Measurements from ENCODE around the gene HOXB3.

The HOXB3 gene

GRCh38 chr17:48547808-48548522 lies 42.1 kb downstream of the HOXB3 start (continued):
- TF ChIP-seq YY1 (tag by site-specific recombination; IDR thresholded peaks at IDR 0.05), result 0 out of 2 replicates have a peak, but pooled peaks have one; percentile 28
- no peak for TF ChIP-seq ZNF23 (tag by site-specific recombination; IDR thresholded peaks at IDR 0.05; ENCODE audit: borderline replicate concordance)
- TF ChIP-seq BCL11A (tag by site-specific recombination; IDR thresholded peaks at IDR 0.05; ENCODE audit: low read depth), result no peak
- TF ChIP-seq, protein P1, sequence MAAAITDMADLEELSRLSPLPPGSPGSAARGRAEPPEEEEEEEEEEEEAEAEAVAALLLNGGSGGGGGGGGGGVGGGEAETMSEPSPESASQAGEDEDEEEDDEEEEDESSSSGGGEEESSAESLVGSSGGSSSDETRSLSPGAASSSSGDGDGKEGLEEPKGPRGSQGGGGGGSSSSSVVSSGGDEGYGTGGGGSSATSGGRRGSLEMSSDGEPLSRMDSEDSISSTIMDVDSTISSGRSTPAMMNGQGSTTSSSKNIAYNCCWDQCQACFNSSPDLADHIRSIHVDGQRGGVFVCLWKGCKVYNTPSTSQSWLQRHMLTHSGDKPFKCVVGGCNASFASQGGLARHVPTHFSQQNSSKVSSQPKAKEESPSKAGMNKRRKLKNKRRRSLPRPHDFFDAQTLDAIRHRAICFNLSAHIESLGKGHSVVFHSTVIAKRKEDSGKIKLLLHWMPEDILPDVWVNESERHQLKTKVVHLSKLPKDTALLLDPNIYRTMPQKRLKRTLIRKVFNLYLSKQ (tag by site-specific recombination; IDR thresholded peaks at IDR 0.05; ENCODE audit: borderline replicate concordance), result no peak
- TF ChIP-seq, protein P2, sequence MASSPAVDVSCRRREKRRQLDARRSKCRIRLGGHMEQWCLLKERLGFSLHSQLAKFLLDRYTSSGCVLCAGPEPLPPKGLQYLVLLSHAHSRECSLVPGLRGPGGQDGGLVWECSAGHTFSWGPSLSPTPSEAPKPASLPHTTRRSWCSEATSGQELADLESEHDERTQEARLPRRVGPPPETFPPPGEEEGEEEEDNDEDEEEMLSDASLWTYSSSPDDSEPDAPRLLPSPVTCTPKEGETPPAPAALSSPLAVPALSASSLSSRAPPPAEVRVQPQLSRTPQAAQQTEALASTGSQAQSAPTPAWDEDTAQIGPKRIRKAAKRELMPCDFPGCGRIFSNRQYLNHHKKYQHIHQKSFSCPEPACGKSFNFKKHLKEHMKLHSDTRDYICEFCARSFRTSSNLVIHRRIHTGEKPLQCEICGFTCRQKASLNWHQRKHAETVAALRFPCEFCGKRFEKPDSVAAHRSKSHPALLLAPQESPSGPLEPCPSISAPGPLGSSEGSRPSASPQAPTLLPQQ (tag by site-specific recombination; IDR thresholded peaks at IDR 0.05), result no peak
- TF ChIP-seq, protein P3, sequence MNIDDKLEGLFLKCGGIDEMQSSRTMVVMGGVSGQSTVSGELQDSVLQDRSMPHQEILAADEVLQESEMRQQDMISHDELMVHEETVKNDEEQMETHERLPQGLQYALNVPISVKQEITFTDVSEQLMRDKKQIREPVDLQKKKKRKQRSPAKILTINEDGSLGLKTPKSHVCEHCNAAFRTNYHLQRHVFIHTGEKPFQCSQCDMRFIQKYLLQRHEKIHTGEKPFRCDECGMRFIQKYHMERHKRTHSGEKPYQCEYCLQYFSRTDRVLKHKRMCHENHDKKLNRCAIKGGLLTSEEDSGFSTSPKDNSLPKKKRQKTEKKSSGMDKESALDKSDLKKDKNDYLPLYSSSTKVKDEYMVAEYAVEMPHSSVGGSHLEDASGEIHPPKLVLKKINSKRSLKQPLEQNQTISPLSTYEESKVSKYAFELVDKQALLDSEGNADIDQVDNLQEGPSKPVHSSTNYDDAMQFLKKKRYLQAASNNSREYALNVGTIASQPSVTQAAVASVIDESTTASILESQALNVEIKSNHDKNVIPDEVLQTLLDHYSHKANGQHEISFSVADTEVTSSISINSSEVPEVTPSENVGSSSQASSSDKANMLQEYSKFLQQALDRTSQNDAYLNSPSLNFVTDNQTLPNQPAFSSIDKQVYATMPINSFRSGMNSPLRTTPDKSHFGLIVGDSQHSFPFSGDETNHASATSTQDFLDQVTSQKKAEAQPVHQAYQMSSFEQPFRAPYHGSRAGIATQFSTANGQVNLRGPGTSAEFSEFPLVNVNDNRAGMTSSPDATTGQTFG (tag by site-specific recombination; IDR thresholded peaks at IDR 0.05; ENCODE audit: borderline replicate concordance), result no peak
- TF ChIP-seq ZNF585B (tag by site-specific recombination; IDR thresholded peaks at IDR 0.05), result no peak
- no peak; the same call in 1 of the 2 replicates for TF ChIP-seq OSR2 (tag by site-specific recombination; IDR thresholded peaks at IDR 0.05)
- TF ChIP-seq KLF7 (tag by site-specific recombination; IDR thresholded peaks at IDR 0.05; ENCODE audit: borderline replicate concordance), result no peak
- peak; percentile 84 for TF ChIP-seq WT1 (tag by site-specific recombination; IDR thresholded peaks at IDR 0.05)
- peak; percentile 65; the same call in 1 of the 2 replicates for TF ChIP-seq OVOL3 (tag by site-specific recombination; IDR thresholded peaks at IDR 0.05)
- 0 out of 2 replicates have a peak, but pooled peaks have one; percentile 50 for TF ChIP-seq ZNF610 (tag by site-specific recombination; IDR thresholded peaks at IDR 0.05; ENCODE audit: borderline replicate concordance)
- peak; percentile 38 for TF ChIP-seq SP3 (tag by site-specific recombination; IDR thresholded peaks at IDR 0.05)
- 0 out of 2 replicates have a peak, but pooled peaks have one; percentile 37 for TF ChIP-seq ZSCAN16 (tag by site-specific recombination; IDR thresholded peaks at IDR 0.05)
- peak; percentile 81 for TF ChIP-seq SP7 (tag by site-specific recombination; IDR thresholded peaks at IDR 0.05)
- no peak for TF ChIP-seq KLF8 (tag by site-specific recombination; IDR thresholded peaks at IDR 0.05)
- no peak for TF ChIP-seq ZNF114 (tag by site-specific recombination; IDR thresholded peaks at IDR 0.05)
- TF ChIP-seq TSHZ1 (tag by site-specific recombination; IDR thresholded peaks at IDR 0.05; ENCODE audit: borderline replicate concordance), result no peak
- TF ChIP-seq KLF9 (tag by site-specific recombination; IDR thresholded peaks at IDR 0.05; ENCODE audit: low read depth), result no peak
- TF ChIP-seq ZNF2 (tag by site-specific recombination; IDR thresholded peaks at IDR 0.05), result peak; percentile 79; the same call in 1 of the 2 replicates
- TF ChIP-seq RBAK (tag by site-specific recombination; IDR thresholded peaks at IDR 0.05), result no peak
- 0 out of 2 replicates have a peak, but pooled peaks have one; percentile 71 for TF ChIP-seq ZEB2 (tag by site-specific recombination; IDR thresholded peaks at IDR 0.05)
- 0 out of 2 replicates have a peak, but pooled peaks have one; percentile 19 for TF ChIP-seq ZNF629 (tag by site-specific recombination; IDR thresholded peaks at IDR 0.05)
- 0 out of 2 replicates have a peak, but pooled peaks have one; percentile 65 for TF ChIP-seq ZFP37 (tag by site-specific recombination; IDR thresholded peaks at IDR 0.05)
- TF ChIP-seq ZNF10 (tag by site-specific recombination; IDR thresholded peaks at IDR 0.05), result no peak
- TF ChIP-seq, protein P4, sequence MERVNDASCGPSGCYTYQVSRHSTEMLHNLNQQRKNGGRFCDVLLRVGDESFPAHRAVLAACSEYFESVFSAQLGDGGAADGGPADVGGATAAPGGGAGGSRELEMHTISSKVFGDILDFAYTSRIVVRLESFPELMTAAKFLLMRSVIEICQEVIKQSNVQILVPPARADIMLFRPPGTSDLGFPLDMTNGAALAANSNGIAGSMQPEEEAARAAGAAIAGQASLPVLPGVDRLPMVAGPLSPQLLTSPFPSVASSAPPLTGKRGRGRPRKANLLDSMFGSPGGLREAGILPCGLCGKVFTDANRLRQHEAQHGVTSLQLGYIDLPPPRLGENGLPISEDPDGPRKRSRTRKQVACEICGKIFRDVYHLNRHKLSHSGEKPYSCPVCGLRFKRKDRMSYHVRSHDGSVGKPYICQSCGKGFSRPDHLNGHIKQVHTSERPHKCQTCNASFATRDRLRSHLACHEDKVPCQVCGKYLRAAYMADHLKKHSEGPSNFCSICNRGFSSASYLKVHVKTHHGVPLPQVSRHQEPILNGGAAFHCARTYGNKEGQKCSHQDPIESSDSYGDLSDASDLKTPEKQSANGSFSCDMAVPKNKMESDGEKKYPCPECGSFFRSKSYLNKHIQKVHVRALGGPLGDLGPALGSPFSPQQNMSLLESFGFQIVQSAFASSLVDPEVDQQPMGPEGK (tag by site-specific recombination; IDR thresholded peaks at IDR 0.05), result peak; percentile 47

Measured in HEK293 (cell line).